ENCODE results near the gene RPH3AL.
"Not testable (repeated sequence)": the region's sequence is repeated elsewhere in the genome, so short reads cannot be mapped to it uniquely, and the experiment has no call there.

GRCh38 chr17:366657-367615, 14.3 kb upstream of the RPH3AL start:
- not testable (repeated sequence) for TF ChIP-seq CTCF (IDR thresholded peaks at IDR 0.05 in 4 of 5, conservative IDR thresholded peaks at IDR 0.05 in 1 of 5); POLR2A (IDR thresholded peaks at IDR 0.05)

Data from gastrocnemius medialis (tissue), 4 donors.